Measurements from ENCODE around the gene DPY19L1. TPM values are rescaled to one million over a fixed set of nuclear protein-coding genes. Genes with fewer than 3 reads are reported as not detected.

The DPY19L1 gene
- total RNA-seq, 2 donors from 2014 or later: 35.8 to 75.1 TPM

DNA sequence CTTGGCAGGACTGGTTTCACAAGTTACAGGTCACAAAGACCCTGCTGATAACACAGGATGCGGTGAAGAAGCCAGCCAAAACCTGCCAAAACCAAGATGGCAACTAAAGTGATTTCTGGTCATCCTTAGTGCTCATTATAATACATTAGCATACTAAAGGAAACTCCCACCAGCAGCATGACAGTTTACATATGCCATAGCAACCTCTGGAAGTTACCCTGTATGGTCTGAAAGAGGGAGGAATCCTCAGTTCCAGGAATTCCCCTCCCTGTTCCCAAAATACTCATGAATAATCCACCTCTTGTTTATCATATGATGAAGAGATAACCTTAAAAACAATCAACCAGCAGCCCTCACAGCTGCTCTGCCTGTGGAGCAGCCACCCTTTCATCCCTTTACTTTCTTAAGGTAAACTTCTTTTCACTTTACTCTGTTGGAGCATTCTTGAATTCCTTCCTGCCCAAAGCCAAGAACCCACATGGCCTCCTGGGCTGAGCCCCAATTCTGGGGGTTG is 21.9 kb downstream of the DPY19L1 start:
- Mint-ChIP-seq H3K27ac (peak overlapping the region; percentile 60), H3K27me3 (ENCODE audit: insufficient read depth) (no peaks in the 10 kb centered on the region), H3K36me3 (ENCODE audit: low read depth) (peaks cover 32% of the 10 kb centered on the region), H3K9me3 (no peaks in the 10 kb centered on the region), H3K4me3 (no peak overlapping the region), H3K4me1 (peaks cover 11% of the 10 kb centered on the region)
- Histone ChIP-seq H3K36me3 (ENCODE audit: control insufficient read depth, insufficient read depth, low read length) (peaks cover 19% of the 10 kb centered on the region), H3K9ac (ENCODE audit: extremely low read depth, low read length, poor library complexity, severe bottlenecking) (no peak overlapping the region), H3K4me1 (ENCODE audit: control insufficient read depth, insufficient read depth, low read length) (peaks cover 10% of the 10 kb centered on the region), H3K4me3 (ENCODE audit: low read length) (no peak overlapping the region), H3K9me3 (ENCODE audit: control insufficient read depth, low read length) (no peaks in the 10 kb centered on the region), H3K27me3 (ENCODE audit: control insufficient read depth, insufficient read depth, low read length, poor library complexity, severe bottlenecking) (no peaks in the 10 kb centered on the region), H3K27ac (ENCODE audit: low read depth, low read length) (no peak overlapping the region)
- DNase-seq: peak; percentile 73
- TF ChIP-seq, protein P1, sequence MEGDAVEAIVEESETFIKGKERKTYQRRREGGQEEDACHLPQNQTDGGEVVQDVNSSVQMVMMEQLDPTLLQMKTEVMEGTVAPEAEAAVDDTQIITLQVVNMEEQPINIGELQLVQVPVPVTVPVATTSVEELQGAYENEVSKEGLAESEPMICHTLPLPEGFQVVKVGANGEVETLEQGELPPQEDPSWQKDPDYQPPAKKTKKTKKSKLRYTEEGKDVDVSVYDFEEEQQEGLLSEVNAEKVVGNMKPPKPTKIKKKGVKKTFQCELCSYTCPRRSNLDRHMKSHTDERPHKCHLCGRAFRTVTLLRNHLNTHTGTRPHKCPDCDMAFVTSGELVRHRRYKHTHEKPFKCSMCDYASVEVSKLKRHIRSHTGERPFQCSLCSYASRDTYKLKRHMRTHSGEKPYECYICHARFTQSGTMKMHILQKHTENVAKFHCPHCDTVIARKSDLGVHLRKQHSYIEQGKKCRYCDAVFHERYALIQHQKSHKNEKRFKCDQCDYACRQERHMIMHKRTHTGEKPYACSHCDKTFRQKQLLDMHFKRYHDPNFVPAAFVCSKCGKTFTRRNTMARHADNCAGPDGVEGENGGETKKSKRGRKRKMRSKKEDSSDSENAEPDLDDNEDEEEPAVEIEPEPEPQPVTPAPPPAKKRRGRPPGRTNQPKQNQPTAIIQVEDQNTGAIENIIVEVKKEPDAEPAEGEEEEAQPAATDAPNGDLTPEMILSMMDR (conservative IDR thresholded peaks at IDR 0.05): no peak
- WGBS, 2 experiments (ENCODE audit: insufficient coverage in 1 of 2, insufficient read length in 1 of 2): 90% methylated on average over 1 of the region's 1 CpG; no CpG with 5 or more reads in 1 of the 2 experiments

DNA sequence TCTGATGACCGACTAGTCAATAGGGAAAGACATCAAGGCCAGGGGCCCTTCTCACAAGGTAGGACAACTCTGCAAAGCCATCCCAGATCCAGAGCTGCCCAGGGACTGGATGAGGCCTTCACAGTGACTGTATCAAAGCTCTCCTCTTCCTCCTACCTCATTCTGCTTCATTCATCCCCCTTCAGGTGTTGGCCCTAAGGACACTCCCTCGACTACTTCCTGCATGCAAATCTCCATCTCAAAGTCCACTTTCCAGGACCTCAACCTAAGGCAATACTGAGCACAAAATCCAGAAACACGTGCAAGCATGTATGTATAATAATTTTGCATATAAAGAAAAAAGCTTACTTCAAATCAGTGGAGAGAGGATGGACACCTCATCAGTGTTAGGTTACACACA is 25.1 kb downstream of the DPY19L1 start:
- Mint-ChIP-seq H3K9me3 (no peaks in the 10 kb centered on the region), H3K4me3 (no peak overlapping the region), H3K4me1 (peaks cover 10% of the 10 kb centered on the region), H3K36me3 (ENCODE audit: low read depth) (peaks cover 34% of the 10 kb centered on the region), H3K27ac (no peak overlapping the region), H3K27me3 (ENCODE audit: insufficient read depth) (no peaks in the 10 kb centered on the region)
- Histone ChIP-seq H3K4me1 (ENCODE audit: control insufficient read depth, insufficient read depth, low read length) (peaks cover 7% of the 10 kb centered on the region), H3K36me3 (ENCODE audit: control insufficient read depth, insufficient read depth, low read length) (peaks cover 20% of the 10 kb centered on the region), H3K4me3 (ENCODE audit: low read length) (no peak overlapping the region), H3K9me3 (ENCODE audit: control insufficient read depth, low read length) (no peaks in the 10 kb centered on the region), H3K9ac (ENCODE audit: extremely low read depth, low read length, poor library complexity, severe bottlenecking) (no peak overlapping the region), H3K27ac (ENCODE audit: low read depth, low read length) (no peak overlapping the region), H3K27me3 (ENCODE audit: control insufficient read depth, insufficient read depth, low read length, poor library complexity, severe bottlenecking) (no peaks in the 10 kb centered on the region)
- TF ChIP-seq, protein P1 (conservative IDR thresholded peaks at IDR 0.05): no peak
- no peak for DNase-seq
- 93 to 100% methylated on average over 1 to 3 of the region's 3 CpGs for WGBS, 2 experiments (ENCODE audit: insufficient coverage in 1 of 2, insufficient read length in 1 of 2)

DNA sequence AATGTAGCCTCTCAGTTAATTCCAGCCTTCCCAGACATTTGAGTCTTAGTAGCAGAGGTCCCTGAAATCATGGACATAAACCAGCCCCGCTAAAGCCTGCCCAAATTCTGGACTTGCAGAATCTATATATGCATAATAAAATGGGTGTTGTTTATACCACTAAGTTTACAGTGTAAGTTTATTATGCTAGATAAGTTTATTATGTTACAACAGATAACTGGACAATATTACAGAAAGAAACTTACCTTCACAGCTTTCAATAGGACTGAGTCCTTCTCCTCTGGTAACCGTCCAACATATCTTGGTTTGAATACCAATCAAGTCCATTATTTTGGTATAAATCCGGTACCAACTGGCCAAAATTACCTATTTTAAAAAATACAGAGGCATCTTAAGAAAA is 26.2 kb downstream of the DPY19L1 start:
- 75 to 91% methylated on average over 2 to 3 of the region's 3 CpGs for WGBS, 2 experiments (ENCODE audit: insufficient coverage in 1 of 2, insufficient read length in 1 of 2)

More for the DNA sequence above, 26.2 kb downstream of the DPY19L1 start:
- Mint-ChIP-seq H3K27me3 (ENCODE audit: insufficient read depth) (no peaks in the 10 kb centered on the region), H3K9me3 (no peaks in the 10 kb centered on the region), H3K4me3 (no peak overlapping the region), H3K36me3 (ENCODE audit: low read depth) (peaks cover 28% of the 10 kb centered on the region), H3K4me1 (peaks cover 9% of the 10 kb centered on the region), H3K27ac (no peak overlapping the region)
- H3K4me3 ChIP-seq (ENCODE audit: low read length): no peak overlapping the region
- TF ChIP-seq, protein P1 (conservative IDR thresholded peaks at IDR 0.05): no peak
- no peaks in the 10 kb centered on the region for H3K27me3 ChIP-seq (ENCODE audit: control insufficient read depth, insufficient read depth, low read length, poor library complexity, severe bottlenecking)
- no peak for DNase-seq
- no peak overlapping the region for H3K27ac ChIP-seq (ENCODE audit: low read depth, low read length)
- H3K36me3 ChIP-seq (ENCODE audit: control insufficient read depth, insufficient read depth, low read length): peaks cover 13% of the 10 kb centered on the region
- H3K9me3 ChIP-seq (ENCODE audit: control insufficient read depth, low read length): no peaks in the 10 kb centered on the region
- peaks cover 6% of the 10 kb centered on the region for H3K4me1 ChIP-seq (ENCODE audit: control insufficient read depth, insufficient read depth, low read length)
- no peak overlapping the region for H3K9ac ChIP-seq (ENCODE audit: extremely low read depth, low read length, poor library complexity, severe bottlenecking)

Data from endodermal cell (in vitro differentiated cells).